ENCODE measurements around the gene MAGI1. TPM values are rescaled to one million over a fixed set of nuclear protein-coding genes. Genes with fewer than 3 reads are reported as not detected.
A peak's percentile ranks its signal among the peaks of the same experiment; 100 is the strongest.

Gene MAGI1
- total RNA-seq, 2 donors from 2014 or later = 37.5 to 51.6 TPM

DNA sequence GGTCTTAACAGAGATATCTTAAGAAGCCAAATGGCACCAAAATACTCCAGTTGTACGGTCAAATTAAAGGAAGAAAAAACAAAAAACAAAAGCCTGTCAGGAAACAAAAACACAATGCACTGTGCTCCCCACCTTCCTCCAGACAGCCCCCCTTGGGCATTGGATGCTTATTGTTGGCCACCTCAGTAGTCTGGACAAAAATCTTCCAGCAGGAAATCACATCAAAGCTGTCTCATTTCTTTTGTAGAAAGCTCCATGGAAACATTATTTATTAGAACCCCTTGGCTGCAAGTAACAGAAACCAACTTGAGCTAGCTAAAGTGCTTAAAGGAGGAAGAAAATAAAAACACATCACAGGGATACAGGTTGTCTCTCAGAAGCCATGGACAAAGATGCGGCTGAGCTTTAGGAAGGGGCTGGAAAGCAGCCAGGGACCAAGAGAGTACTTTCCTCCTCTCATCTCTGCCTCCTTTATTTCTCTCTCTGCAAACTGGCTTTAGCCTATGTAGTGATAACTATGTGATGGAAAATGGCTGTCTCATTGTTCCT is 699.5 kb downstream of the MAGI1 start:
- Histone ChIP-seq H3K4me1 (replicated peaks) (no peaks in the 10 kb centered on the region), H3K27ac (no peak overlapping the region), H3K4me3 (no peak overlapping the region), H3K9me3 (no peaks in the 10 kb centered on the region), H3K27me3 (replicated peaks; ENCODE audit: insufficient read depth) (no peaks in the 10 kb centered on the region), H3K36me3 (no peaks in the 10 kb centered on the region)
- TF ChIP-seq, protein P1, sequence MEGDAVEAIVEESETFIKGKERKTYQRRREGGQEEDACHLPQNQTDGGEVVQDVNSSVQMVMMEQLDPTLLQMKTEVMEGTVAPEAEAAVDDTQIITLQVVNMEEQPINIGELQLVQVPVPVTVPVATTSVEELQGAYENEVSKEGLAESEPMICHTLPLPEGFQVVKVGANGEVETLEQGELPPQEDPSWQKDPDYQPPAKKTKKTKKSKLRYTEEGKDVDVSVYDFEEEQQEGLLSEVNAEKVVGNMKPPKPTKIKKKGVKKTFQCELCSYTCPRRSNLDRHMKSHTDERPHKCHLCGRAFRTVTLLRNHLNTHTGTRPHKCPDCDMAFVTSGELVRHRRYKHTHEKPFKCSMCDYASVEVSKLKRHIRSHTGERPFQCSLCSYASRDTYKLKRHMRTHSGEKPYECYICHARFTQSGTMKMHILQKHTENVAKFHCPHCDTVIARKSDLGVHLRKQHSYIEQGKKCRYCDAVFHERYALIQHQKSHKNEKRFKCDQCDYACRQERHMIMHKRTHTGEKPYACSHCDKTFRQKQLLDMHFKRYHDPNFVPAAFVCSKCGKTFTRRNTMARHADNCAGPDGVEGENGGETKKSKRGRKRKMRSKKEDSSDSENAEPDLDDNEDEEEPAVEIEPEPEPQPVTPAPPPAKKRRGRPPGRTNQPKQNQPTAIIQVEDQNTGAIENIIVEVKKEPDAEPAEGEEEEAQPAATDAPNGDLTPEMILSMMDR (IDR thresholded peaks at IDR 0.05) = no peak
- TF ChIP-seq POLR2AphosphoS5 (IDR thresholded peaks at IDR 0.05) (no peak), POLR2A (IDR thresholded peaks at IDR 0.05) (no peak)
- 83% methylated on average over 2 of the region's 2 CpGs for WGBS
- no peak for DNase-seq (ENCODE audit: low spot score)
- intact Hi-C loops (cut with DNase I) = no loop called here

DNA sequence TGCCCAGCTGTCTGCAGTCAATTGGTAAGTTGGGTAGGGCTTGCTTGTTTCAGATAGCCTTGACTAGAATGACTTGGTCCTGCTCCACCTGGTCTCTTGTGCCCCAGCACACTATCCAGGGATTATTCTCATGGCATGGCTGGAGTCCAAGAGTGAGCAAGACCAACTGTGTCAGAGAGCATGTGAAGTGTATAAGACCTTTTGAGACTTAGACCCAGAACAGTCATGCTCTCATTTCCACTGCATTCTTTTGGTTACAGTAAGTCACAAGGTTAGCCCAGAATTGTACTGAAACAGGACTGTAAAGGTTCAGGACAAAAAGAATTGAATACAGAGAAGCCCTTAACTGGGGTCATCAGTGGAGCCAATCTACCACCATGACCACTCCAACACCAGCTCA is 700.1 kb downstream of the MAGI1 start:
- Histone ChIP-seq H3K27ac (no peak overlapping the region), H3K9me3 (no peaks in the 10 kb centered on the region), H3K4me1 (replicated peaks) (no peaks in the 10 kb centered on the region), H3K36me3 (no peaks in the 10 kb centered on the region), H3K4me3 (no peak overlapping the region), H3K27me3 (replicated peaks; ENCODE audit: insufficient read depth) (no peaks in the 10 kb centered on the region)
- TF ChIP-seq POLR2A (IDR thresholded peaks at IDR 0.05) (no peak), POLR2AphosphoS5 (IDR thresholded peaks at IDR 0.05) (no peak)
- TF ChIP-seq, protein P1 (IDR thresholded peaks at IDR 0.05) = no peak
- intact Hi-C loops (cut with DNase I) = no loop called here
- DNase-seq (ENCODE audit: low spot score) = no peak

DNA sequence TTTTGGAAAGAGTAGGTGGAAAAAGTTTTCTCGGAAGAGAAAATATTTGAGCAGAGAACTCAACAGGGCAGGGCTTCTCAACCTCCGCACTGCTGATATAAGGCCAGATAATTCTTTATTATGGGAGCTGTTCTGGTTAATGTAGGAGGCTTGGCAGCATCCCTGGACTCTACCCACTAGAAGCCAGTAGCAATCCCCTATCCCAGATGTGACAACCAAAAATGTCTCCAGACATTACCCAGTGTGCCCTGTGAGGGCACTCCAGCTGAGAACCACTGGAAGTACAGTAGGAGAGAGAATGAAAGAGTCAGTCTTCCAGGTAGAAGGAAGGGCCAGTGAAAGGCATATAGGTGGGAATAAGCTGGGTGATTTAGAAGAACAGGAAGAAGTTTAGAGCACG is 703.1 kb downstream of the MAGI1 start:
- no peak overlapping the region for H3K4me3 ChIP-seq
- H3K4me1 ChIP-seq (replicated peaks) = no peaks in the 10 kb centered on the region
- no peaks in the 10 kb centered on the region for H3K9me3 ChIP-seq
- TF ChIP-seq POLR2A (IDR thresholded peaks at IDR 0.05) (no peak), POLR2AphosphoS5 (IDR thresholded peaks at IDR 0.05) (no peak)
- TF ChIP-seq, protein P1 (IDR thresholded peaks at IDR 0.05) = no peak
- 88% methylated on average over 3 of the region's 3 CpGs for WGBS
- intact Hi-C loops (cut with DNase I) = no loop called here
- no peak for DNase-seq (ENCODE audit: low spot score)
- no peak overlapping the region for H3K27ac ChIP-seq
- no peaks in the 10 kb centered on the region for H3K36me3 ChIP-seq
- H3K27me3 ChIP-seq (replicated peaks; ENCODE audit: insufficient read depth) = no peaks in the 10 kb centered on the region

- Histone ChIP-seq H3K4me1 (replicated peaks) (no peaks in the 10 kb centered on the region), H3K9me3 (no peaks in the 10 kb centered on the region), H3K27ac (no peak overlapping the region), H3K4me3 (no peak overlapping the region), H3K36me3 (no peaks in the 10 kb centered on the region), H3K27me3 (replicated peaks; ENCODE audit: insufficient read depth) (no peaks in the 10 kb centered on the region)
- DNase-seq (ENCODE audit: low spot score) = no peak
- 20% methylated on average over 1 of the region's 1 CpG for WGBS
- intact Hi-C loops (cut with DNase I) = no loop called here
- no peak for TF ChIP-seq POLR2AphosphoS5 (IDR thresholded peaks at IDR 0.05)
- TF ChIP-seq, protein P1 (IDR thresholded peaks at IDR 0.05) = no peak
- no peak for TF ChIP-seq POLR2A (IDR thresholded peaks at IDR 0.05)
Measured at GRCh38 chr3:65334045-65334665, 704.6 kb downstream of the MAGI1 start.

DNA sequence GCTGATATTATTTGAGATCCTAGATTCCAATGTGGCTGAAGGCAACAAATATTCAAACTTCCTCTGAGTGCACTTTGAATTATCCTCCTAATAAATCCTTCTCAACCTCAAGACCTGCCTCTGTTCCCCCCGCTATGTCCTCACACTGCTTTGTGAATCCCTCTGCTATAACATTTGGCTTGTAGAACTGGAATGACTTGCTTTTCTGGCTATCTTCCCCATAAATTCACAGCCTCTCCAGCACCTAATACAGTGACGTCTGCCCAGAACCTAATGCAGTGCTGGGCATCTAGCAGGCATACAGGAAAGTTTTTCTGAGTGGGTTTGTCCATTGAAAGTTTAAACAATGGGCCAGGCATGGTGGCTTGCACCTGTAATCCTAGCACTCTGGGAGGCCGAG is 707.0 kb downstream of the MAGI1 start:
- H3K36me3 ChIP-seq = no peaks in the 10 kb centered on the region
- no peaks in the 10 kb centered on the region for H3K4me1 ChIP-seq (replicated peaks)
- TF ChIP-seq POLR2AphosphoS5 (IDR thresholded peaks at IDR 0.05) = peak; percentile 51
- TF ChIP-seq, protein P1 (IDR thresholded peaks at IDR 0.05) = no peak
- no peak for DNase-seq (ENCODE audit: low spot score)
- intact Hi-C loops (cut with DNase I) = no loop called here
- no peak overlapping the region for H3K4me3 ChIP-seq
- H3K27me3 ChIP-seq (replicated peaks; ENCODE audit: insufficient read depth) = no peaks in the 10 kb centered on the region
- H3K9me3 ChIP-seq = no peaks in the 10 kb centered on the region
- 31% methylated on average over 3 of the region's 3 CpGs for WGBS
- H3K27ac ChIP-seq = no peak overlapping the region

Data from prostate gland (tissue), 2 donors.